ENCODE data around the gene POLR2F. TPM values are rescaled to one million over a fixed set of nuclear protein-coding genes. Genes with fewer than 3 reads are reported as not detected.

The POLR2F gene
- total RNA-seq, 4 donors from 2014 or later, result 57.3 to 73.9 (median 61.6) TPM

DNA sequence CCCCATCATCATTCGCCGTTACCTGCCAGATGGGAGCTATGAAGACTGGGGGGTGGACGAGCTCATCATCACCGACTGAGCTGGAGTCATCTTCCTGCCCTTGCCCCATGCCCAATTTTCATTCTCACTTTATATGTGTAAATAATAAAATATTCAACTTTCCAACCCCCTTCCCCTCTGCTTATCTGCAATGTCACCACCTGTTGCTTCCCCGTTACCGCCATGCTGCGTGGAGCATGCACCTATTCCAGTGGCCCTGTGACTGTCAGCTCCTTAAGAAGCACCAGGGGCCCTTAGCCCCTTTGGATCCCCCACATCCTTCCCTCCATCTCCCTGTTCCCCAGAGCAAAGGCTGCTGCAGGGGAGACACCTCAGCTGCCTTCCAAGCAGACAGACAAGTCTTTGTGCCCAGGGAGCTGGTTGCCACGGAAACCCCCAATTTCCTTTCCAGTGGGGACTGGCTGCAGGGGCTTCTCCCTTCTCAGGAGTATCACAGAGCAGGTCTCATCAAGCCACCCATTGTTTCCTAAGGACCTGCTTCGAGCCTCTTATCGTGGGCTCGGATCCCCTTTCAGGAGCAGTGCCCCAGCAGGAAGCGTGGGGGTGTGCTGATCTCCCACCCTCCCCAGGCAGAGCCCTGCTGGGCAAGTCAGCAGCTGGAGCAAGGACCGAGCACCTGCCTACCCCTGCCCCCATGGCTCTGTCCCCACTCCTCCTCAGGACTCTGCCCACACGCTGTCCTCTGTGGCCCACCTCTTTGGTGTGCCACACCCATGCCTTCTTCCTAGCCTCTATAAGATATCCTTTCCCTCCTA is 14.3 kb downstream of the POLR2F start:
- ATAC-seq (ENCODE audit: low FRiP score) (no peak), DNase-seq (ENCODE audit: low spot score) (no peak)
- TF ChIP-seq, protein P1, sequence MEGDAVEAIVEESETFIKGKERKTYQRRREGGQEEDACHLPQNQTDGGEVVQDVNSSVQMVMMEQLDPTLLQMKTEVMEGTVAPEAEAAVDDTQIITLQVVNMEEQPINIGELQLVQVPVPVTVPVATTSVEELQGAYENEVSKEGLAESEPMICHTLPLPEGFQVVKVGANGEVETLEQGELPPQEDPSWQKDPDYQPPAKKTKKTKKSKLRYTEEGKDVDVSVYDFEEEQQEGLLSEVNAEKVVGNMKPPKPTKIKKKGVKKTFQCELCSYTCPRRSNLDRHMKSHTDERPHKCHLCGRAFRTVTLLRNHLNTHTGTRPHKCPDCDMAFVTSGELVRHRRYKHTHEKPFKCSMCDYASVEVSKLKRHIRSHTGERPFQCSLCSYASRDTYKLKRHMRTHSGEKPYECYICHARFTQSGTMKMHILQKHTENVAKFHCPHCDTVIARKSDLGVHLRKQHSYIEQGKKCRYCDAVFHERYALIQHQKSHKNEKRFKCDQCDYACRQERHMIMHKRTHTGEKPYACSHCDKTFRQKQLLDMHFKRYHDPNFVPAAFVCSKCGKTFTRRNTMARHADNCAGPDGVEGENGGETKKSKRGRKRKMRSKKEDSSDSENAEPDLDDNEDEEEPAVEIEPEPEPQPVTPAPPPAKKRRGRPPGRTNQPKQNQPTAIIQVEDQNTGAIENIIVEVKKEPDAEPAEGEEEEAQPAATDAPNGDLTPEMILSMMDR (IDR thresholded peaks at IDR 0.05), result no peak

DNA sequence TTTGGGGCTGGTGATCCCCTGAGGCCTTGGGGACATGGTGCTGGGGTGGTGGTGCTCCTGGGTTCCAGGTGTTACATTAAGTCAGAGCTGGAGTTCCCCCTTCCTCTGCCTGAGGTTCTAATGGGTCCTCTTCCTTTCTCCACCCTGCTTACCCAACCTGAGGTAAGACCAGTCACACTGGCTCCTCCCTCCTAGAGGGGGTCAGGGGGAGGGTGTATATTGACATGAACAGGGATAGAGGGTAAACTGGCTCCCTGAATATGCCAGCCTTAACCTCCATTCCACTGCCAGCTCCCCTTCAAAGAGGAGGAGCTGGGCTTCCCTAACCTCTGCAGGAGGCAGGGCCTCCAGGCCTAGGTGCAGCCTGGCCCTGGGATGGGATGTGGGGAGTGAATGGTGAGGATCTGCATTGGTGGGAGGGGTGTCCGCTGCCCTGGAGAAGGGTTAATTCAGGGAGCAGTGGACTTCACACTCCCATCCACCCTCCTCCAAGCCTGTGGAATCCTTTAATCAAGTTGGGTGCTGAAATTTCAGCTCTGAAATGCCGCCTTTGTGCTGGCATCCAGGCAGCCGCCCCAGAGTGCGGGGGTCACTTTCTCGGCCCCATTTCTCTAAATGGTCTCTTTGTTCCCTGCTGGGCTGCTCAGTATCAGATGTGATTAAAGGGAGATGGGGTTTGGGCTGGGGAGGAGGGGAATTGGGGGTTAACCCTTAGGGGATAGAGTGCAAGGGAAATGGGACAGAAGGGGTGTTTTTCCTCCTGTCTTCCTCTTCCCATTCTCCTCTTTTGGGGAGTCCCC is 15.2 kb downstream of the POLR2F start:
- DNase-seq (ENCODE audit: low spot score), result no peak
- TF ChIP-seq, protein P1 (IDR thresholded peaks at IDR 0.05), result no peak
- no peak for ATAC-seq (ENCODE audit: low FRiP score)

DNA sequence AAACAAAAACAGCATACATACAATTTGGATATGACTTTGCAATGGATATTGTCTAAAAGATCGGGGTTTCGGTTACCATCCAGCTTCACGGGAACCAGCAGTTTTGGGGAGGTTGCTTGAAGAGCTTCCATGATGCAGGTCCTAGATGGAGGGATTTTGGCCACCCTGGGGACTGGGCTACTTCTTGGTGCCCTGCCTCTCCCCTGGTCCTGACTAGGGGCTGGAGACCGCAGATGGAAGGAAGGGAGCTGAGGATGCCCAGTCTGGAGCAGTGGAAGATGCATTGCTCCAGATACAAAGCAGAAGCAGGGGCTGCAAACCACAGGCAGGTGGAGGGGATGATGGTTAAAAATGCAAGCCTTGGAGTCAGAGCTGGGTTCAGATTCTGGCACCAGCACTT is 17.4 kb downstream of the POLR2F start:
- no peak for DNase-seq (ENCODE audit: low spot score)
- TF ChIP-seq, protein P1 (IDR thresholded peaks at IDR 0.05), result no peak
- no peak for ATAC-seq (ENCODE audit: low FRiP score)

DNA sequence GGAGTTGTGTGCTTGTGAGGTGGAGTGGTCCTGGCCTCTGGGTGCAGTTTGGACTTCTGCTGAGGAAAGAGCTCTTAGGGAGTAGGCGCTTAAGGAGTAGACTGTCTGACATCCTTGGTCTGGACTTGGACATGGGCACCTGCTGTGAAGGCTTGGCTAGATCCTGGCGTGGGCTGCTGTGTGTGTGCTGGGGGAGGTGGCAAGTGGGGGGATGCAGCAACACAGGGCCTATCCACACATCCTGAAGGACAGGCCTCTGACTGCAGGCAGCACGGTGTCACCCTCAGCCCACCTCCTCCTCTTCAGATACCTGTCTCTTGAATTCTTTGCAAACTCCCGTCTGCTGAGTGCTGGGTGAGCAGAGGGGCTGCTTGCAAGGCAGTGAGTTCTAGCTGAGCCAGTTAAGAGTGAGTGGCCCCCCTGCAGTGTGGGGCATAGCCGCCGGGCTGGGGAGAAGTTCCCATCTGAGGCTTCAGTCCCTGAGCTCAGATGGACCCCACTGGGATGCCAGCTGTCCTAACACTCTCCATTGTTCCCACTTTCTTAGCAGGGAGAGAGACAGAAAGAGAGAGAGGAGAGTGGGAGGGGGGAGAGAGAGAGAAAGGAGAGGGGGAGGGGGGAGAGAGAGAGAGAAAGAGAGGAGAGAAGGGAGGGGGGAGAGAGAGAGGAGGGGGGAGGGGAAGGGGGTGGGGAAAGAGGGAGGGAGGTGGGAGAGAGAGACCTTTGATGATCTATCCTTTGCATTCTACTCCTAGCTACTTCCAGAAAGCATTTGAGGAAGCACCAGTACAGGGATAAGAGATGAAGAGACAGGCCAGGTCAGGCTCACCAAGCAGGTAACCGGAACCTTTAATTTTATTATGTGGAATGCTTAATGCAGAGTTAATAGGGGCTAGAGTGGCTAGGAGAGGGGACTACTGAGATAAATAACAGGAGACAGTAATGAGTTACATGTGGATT is 18.3 kb downstream of the POLR2F start:
- TF ChIP-seq, protein P1 (IDR thresholded peaks at IDR 0.05), result no peak
- ATAC-seq (ENCODE audit: low FRiP score), result no peak
- no peak for DNase-seq (ENCODE audit: low spot score)

DNA sequence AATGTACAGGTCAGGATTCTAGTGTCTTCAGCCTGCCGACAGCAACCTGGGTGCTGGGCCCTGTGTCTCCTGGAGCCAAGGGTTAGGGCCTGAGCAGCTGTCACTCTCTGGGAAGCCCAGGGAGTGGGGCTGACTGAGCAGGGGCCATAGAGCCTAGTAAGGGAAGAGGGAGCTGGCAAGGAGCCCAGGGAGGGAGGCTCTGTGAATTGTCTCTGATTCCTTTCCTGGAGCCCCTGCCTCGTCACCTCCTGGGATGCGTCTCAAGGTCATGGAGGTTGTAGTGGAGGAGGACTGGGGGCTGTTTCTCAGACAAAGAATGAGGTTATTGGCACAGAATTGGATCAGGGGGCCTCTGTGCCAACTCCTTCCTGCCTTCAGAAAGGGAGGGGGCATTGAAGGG is 19.0 kb downstream of the POLR2F start:
- ATAC-seq (ENCODE audit: low FRiP score) (no peak), DNase-seq (ENCODE audit: low spot score) (no peak)
- TF ChIP-seq, protein P1 (IDR thresholded peaks at IDR 0.05), result no peak

DNA sequence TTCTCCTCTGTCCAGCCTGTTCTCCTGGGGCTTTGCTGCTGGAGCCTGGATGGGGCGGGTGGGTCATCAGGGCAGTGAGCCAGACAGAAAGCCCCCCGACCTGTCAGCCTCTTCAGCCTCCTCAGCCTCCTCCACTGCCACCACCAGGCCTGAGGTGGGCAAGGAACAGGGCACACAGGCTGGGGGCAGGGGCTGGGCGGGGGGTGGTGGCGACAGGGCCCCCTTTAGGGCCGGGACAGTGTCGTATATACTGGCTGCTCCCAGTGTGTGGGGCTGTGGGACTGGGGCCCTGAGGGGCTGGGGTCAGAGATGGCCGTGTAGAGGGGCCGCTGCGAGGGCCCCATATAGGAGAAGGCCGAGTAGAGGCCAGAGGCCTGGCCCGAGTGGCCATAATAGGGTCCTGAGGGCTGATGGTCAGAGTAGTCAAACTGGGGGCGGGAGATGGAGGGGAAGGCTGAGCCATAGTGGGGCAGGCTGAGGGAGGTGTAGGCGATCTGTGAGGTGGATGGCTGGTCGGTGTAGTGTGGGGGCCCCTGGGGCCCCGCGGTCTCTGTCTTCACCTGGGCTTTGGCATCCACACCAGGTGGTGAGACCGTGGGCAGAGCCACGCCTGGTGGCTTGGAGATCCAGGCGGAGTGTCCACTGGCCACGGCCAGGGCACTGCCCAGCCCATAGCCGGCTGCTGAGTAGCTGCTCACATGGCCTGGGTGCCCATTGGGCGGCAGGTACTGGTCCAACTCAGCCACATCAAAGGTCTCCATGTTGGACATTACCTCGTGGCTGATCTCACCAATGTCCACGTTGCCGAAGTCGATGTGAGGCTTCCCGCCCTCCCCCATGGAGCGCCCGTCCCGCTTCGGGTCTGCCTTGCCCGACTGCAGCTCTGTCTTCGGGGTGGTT is 20.0 kb downstream of the POLR2F start:
- ATAC-seq (ENCODE audit: low FRiP score) (no peak), DNase-seq (ENCODE audit: low spot score) (no peak)
- TF ChIP-seq, protein P1 (IDR thresholded peaks at IDR 0.05), result no peak

All from omental fat pad (tissue), 4 donors.